Activated CD4-positive, alpha-beta T cell treated with anti-CD3 and anti-CD28 coated beads, Interleukin-2, amount 50 U/mL, for 24 hours (primary cell): ENCODE measurements around the gene OR5AU1.

Source experiments
- DNase-seq, 2 donors: peaks; one replicate each; pipeline ENCODE4 v3.0.0-alpha.2; 2020; ENCODE audit warnings: low read depth in 1 of 2, low spot score in 1 of 2

The OR5AU1 gene

DNA sequence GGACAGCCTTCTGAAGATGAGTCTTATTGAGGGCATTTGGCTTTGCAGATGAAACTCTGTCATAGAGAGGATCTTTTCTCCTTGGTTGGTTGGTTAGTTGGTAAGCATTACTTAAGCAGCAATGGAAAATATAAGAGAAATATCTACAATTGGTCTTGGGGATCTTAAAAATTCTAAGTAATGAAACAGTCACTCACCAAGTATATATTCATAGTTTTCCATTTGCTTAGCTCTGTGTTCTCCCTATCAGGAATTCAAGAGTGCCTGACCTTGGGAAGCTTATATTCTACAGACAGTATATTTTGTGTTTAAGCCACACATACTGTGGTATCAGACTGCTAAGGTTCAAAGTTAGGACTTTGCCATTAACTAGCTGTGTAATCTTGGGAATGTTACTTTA is at the start of gene OR5AU1:
Gene OR5AU1 (minus strand): TSS at position 101 of the 400 bp plus-strand sequence. CDS start 191 bp downstream, outside the sequence.
- DNase-seq: no peak

DNA sequence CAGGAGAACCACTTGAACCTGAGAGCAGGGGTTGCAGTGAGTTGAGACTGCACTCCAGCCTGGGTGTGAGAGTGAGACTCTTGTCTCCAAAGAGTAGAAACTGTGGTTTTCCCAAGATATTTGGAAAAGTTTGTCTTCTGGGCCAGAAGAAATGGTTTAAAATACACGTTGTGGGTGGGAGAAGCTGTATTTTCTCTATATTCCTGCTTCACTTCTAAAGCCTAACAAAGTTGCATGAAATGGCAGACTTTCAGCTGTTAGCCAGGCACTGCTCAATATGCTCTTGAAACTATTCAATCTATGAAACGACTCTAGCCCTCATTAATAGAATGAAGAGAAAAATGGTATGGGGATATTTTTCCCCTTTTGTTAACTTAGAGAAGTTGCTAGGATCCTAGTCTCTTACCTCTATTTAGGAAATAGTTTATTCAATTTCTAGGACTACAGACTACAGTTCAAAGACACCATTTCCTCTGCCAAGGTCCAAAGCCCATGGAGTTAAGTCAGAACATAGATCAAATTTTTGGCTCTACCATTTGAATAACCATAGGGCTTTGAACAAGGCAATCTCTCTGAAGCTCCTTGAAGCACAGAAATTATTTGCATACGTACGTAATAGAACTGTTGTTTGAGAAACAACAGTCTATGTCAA is 49.3 kb upstream of the OR5AU1 start:
- no peak for DNase-seq

DNA sequence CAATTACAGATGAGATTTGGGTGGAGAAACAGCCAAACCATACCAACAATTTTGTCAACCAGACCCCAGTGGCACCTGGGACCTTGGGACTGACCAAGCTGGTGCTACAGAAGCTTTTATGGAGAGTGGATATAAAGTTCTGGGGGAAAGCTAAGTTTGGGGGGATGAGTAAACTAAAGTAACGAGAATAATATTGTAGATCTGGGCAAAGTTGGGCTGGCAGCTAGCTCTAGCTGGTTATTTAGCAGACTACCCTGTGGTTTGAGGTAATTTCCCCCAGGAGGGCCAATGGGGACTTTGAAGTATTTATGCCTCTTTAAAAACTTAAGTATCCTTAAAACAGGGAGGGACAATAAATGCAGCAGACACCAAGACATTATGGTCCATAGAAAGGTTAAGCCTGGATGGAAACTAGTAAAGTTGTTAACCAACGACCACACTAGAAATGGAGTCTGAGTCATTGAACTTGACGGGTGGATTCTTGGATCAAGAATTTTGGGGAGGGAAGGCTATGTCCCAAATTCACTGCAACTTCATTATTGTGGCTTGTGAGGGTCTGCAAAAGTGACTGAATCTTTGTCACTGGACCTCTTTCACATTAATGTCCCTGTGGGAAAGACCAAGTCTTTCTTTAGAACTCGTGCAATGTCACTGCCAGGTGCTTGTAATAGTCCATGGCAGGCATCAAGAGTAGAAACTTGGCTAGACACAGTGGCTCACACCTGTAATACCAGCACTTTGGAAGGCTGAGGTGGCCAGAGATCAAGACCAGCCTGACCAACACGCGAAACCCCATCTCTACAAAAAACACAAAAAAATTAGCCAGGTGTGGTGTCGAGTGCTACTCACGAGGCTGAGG is 48.5 kb upstream of the OR5AU1 start:
- DNase-seq: no peak

DNA sequence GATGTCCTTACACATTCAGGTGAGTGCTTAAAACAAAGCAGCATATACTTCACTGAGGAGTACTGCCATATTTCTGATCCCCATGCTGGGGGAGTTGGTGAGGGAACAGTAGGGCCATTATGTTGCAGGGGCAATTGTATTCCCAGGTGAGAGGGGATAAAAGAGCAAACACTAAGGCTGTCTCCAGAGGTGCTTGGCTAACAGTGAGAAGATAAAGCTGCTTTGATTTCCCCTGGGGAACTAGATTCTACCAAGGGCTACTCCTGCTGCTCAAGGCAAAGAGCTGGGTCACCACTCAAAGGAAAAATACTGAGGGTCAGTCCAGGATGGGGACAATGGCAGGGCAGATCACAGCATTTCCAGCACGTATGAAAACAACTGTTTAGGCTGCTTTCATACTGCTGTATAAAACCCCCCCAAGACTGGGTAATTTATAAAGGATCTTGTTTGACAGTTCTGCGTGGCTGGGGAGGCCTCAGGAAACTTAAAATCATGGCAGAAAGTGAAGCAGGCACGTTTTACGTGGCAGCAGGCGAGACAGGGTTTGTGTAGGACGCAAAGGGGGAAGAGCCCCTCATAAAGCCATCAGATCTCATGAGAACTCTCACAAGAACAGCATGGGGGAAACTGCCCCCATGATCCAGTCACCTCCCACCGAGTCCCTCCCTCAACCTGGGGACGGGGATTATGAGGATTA is 47.8 kb upstream of the OR5AU1 start:
- no peak for DNase-seq

DNA sequence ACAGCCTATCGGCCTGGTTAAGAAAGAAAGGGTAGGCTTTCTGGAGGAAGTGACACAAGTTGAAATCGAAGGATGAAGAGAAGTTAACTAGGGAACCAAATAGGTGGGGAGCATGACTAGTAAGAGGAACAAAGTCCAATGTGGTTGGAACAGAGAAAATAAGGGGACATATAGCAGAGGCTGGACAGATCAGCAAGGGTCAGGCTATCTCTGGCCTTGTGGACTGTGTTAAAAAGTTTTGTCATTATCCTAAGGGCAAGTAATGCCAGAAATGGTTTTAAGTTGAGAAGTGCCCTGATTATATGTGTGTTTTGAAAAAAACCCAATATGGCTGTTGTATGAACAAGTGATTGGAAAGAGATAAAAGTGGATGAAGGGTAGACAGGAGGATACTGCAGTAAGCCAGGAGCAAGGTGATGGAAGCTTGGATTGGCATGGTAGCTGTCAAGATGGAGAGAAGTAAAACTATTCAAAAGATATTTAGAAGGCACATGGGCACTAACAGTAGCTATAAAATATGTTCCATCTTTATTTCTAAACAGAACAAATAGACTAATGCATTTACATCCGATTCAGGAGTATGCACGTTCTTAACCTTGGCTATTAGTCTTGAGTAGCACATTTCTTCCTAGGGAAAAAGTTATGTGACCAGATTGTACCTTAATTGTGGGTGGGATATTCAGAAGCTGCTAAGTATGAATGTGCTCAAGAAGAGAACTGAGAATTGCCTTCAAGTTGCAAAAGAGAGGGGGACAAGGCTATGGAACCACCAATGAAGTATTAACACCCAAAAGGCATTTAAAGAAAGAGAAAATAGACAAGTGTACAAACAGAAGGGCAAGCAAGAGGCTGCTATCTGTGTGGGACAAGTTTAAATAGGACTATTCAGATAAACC is 46.8 kb upstream of the OR5AU1 start:
- DNase-seq: no peak

DNA sequence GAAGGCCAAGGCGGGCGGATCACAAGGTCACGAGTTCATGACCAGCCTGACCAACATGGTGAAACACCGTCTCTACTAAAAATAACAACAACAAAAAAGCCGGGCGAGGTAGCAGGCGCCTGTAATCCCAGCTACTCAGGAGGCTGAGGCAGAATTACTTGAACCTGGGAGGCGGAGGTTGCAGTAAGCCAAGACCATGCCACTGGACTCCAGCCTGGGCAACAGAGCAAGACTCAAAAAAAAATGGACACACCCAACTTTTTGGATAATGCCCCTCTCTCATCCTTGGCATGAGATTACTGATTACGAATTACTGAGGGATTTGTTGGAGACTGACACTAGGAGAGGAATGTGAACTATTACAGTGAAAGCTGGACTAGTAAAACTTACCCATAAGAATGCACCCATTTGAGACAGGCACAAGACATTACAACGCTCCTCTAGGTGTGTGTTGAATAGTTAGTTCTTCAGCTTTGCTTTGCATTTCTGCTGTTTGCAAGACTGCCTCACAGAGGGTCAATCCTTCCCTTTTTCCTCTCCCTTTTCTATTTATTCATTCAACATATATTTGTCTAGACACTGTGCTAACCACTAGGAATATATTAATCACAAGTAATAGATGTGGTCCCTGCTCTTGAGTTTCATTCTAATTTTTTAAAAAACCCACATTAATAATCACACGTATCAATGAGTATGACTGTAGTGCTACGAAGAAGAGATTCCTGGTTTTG is 46.0 kb upstream of the OR5AU1 start:
- DNase-seq: no peak

DNA sequence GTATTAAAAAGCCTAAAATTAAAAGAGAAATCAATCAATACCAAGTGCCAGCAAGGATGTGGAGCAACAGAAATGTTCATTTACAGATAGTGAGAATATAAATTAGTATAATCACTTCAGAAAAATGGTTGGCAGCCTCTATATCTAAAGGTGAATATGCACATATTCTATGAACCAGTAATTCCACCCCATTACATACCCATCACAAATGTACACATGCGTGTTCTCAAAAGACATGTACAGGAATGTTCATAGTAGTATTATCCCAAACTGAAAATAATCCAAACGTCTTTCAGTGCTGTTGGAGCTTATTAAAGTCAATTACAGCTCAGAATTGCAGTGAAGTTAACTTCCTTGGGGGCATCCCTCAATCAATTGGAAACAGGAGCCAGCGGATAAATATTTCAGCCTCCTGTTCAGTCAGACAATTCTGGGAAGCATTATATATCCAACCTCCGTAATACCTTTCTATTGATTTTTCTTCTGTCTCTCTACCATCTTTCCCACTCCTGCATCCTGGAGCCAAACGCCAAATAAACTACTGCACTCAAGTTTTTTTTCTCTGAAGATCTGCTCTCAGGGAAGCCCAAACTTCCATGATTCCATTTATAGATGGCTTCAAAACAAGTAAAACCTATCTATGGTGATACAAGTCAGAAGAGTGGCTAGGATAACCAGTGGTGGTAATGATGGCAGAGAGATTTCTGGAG is 45.0 kb upstream of the OR5AU1 start:
- DNase-seq: no peak

DNA sequence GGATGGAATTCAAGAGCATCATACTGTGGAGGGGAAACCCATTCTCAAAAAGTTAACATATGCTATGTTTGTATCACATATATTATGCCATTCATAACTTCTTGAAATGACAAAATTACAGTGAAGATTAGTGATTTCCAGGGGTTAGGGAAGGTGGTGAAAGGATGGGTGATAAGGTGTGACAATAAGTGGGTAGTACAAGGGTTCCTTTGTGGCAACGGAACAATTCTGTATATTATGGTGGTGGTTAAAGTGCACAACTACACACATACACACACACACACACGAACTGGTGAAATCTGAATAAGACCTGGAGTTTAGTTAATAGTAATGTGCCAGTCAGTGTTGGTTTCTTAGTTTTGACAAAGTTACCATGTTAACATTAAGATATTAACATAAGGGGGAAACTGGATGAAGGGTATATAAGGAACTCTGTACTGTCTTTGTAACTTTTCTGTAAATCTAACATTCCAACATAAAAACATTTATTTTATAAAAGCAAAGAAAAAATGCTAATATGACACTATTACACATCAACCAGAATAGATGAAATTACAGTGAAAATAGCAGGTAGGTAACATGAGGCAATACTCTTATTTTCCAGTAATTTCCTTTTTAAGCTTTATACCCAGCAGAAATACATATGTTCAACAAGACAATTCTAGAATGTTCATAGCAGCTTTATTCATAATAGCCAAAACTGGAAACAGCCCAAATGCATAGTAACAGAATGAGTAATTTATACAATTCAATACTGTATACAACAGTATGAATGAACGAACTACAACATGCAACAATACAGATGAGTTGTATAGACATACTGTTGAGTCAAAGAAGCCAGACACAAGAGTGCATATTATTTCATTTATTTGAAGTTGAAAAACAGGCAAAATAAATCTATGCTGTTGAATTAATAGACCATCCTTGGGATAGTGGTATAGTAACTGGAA is 44.0 kb upstream of the OR5AU1 start:
- DNase-seq: no peak

DNA sequence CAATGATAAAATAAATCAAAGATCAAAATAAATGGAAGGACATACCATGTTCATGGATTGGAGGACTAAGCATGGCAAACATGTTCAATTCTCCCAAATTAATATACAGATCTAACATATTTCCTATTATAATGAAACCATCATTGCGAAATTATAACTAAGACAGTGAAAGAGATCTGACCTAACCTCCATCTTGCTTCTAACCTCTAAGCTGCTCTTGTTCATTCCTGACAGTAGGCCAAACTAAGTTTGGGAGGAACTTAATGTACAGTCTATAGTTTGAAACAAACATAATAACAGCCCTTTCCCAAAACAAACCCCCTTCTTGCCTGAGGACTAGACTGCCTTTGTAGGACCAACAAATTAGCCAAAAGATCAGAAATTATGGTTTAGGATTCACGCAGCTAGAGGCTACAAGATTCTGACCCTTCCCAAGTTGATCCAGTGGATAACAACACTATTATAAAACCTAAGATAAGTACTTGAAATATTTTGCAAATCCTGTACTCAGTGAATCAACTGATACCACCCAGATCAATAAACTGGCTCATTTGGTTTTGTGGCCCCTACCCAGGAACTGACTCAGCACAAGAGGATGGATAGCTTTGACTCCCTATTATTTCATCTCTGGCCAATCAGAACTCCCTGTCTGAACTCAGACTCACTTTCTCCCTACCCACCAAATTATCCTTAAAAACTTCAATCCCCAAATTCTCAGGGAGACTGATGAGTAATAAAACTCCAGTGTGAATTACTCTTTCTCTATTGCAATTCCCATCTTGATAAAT is 41.7 kb upstream of the OR5AU1 start:
- no peak for DNase-seq

DNA sequence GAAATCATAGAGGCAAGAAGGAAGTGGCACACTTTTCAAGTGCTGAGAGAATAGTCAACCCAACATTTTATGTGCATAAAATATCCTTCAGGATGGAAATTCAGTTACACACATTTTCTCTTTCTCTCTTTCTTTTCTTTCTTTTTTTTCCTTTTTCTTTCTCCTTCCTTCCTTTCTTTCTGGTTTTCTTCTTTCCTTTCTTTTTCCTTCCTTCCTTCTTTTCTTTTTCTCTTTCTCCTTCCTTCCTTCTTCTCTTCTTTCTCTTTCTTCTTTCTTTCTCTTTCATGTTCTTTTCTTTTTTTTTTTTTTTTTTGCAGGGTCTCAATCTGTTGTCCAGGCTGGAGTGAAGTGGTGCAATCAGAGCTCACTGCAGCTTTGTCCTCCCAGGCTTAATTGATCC is 38.7 kb upstream of the OR5AU1 start:
- no peak for DNase-seq

DNA sequence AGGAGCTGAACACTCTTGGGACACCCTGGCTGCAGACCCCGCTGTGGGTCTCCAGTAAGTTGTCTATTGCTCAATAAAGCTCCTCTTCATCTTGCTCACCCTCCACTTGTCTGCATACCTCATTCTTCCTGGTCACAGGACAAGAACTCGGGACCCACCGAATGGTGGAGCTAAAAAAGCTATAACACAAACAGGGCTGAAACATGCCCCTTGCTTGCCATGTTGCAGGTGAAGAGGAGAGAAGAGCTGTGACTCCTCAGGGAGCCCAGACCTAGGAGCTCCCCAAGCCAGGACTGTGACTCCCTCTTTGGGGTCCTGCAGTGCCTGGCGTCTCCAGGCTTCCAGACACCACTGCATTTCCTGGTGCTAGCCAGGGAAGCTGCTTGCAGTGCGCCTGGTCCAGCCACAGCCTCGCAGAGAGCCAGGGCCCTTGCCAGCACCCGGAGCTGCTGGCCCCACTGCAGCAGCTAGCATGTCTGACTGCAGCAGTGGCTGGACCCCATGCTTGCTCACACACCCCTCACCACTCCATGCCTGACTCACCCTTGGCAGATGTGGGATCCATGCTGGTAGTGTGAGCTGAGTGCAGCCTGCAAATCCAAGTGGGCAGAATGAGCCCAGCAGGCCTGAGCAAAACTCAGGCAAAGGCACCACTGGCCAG is 37.1 kb upstream of the OR5AU1 start:
- no peak for DNase-seq

DNA sequence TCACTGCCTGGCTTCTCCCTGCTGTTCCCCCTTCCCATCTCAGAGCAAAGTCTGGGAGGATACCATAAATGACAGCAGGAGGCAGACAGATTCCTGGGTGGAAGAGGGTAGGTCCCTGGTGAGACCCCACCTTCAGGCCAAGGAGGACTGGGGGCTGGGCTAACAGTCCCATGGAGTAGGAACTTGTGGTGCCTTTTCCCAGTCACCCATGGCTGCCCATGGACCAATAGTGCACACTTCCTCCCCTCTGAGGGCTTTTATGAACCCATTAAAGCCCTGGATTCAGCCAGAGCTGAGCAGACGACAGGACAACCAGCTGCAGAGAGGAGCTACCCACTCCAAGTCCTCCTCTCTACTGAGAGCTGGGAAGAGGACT is 36.6 kb upstream of the OR5AU1 start:
- DNase-seq: no peak

DNA sequence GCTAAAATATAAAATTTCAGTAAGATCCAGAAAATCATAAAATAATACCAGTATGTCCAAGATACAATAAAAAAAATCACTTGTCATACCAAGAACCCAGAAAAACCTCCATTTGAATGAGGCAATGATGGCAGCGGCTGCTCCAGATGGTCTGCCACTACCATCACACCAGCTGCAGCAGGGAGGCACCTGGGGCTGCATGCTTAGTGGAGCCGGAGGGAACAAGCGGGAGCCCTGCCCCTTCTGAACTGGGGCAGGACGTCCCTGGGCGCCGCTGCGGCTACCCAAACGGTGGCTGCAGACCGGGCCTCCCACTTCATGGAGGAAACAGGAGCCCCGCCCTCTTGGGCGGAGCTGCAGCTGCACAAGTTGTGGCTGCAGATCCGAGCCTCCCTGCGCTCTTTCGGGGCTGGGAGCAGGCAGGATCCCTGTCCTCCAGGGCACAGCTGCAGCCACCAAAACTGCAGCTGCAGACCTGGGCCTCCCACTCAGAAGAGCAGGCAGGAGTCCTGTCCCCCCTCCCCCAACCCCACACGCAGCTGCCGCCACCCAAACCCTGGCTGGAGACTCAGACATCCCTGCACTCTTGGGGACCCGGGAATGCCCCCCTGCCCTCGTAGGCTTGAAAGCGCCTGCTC is 36.1 kb upstream of the OR5AU1 start:
- DNase-seq: peak in 1 of 2 donors; percentile 40

DNA sequence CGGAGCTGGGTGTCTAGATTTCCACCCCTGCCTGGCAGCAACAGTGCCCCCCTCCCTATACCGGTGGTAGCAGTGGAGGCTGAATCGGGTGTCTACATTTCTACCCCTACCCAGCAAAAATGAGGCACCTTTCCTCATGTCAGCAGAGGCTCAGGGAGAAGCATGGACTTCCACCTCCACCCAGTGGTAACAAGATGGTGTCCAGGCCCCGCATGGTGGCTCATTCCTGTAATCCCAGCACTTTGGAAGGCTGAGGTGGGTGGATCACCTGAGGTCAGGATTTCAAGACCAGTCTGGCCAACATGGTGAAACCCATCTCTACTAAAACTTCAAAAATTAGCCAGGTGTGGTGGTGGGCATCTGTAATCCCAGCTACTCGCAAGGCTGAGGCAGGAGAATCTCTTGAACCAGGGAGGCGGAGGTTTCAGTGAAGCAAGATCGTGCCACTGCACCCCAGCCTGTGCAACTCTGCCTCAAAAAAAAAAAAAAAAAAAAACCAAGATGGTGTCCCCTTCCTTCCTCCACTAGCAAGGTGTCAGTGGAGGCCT is 35.5 kb upstream of the OR5AU1 start:
- DNase-seq: no peak

DNA sequence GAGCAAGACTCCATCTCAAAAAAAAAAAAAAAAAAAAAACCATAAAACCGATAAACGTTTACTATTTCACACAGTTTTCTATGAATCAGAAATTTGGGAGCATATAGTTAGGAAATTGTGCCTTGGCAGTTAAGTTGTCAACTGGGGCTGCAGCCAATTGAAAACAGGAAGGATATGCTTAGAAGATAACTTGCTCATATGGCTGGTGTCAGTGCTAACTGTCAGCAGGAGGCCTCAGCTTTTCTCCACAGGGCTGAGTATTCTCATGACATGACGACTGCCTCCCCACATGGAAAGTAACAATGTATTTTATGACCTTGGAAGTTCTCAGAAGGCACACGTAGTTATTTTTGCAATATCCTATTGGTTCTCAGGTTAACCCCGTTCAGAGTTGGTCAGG is 29.6 kb upstream of the OR5AU1 start:
- DNase-seq: no peak

DNA sequence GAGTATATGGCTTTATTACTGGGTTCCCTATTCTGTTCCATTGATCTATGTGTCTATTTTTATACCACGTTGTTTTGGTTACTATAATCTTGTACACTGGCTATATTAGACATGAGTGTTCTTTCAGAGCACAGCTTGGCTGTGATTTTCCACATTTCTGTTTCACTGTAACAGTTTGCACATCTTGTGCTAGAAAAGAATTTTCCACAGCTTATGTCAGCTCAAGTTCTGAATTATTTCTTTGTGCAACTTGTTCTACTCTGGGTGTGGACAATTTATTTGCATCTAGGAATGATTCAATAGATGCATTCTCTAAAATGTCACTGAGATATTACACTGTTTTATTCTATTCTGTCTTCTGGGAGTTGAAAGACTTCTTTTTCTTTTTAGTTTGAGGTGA is 28.4 kb upstream of the OR5AU1 start:
- DNase-seq: no peak

DNA sequence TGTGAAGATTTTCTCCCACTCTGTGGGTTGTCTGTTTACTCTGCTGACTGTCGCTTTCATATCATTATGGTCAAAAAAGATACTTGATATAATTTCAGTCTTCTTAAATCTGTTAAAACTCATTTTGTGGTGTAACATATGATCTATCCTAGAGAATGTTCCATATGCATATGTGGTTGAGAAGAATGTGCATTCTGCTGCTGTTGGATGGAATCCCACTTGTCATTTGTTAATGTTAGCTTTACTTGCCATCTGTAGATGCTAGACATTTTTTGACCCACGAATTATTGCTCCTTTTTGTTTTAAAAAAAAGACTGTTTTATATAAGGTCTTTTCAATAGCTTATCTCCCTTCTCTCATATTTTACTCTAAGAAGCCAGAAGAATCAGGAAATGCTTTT is 26.3 kb upstream of the OR5AU1 start:
- DNase-seq: no peak
